GM23338 (cell line): ENCODE measurements around the gene TTC28. TPM values are rescaled to one million over a fixed set of nuclear protein-coding genes. Genes with fewer than 3 reads are reported as not detected.

Experiments used
- ATAC-seq: fragments of 200-7000 bp; cut with Tn5 transposase; 3 replicates; pipeline ENCODE4 v1.9.1; 2020
- DNase-seq: peaks from one replicate; pipeline ENCODE4 v3.0.0-alpha.2; 2015; ENCODE audit warnings: low spot score
- H2AFZ ChIP-seq: fragments of 200-600 bp; sonication (generic); 2 replicates; pipeline ENCODE4 v1.8.0; 2016; ENCODE audit warnings: antibody characterized with exemption, mild to moderate bottlenecking, moderate library complexity
- H3F3A ChIP-seq: fragments of 200-600 bp; sonication (generic); replicated peaks from 2 replicates; pipeline ENCODE4 v1.8.0; 2017; ENCODE audit warnings: antibody characterized with exemption, mixed run types, low read depth
- H3K27ac ChIP-seq: fragments of 200-600 bp; sonication (generic); 2 replicates; pipeline ENCODE4 v1.6.1; 2016; ENCODE audit warnings: low read depth
- H3K27me3 ChIP-seq: fragments of 200-600 bp; sonication (generic); 2 replicates; pipeline ENCODE4 v1.8.0; 2016; ENCODE audit warnings: mild to moderate bottlenecking, mixed run types, moderate library complexity; ENCODE audit not compliant: insufficient read depth
- H3K36me3 ChIP-seq: fragments of 200-600 bp; sonication (generic); 2 replicates; pipeline ENCODE4 v1.8.0; 2016; ENCODE audit warnings: mild to moderate bottlenecking; ENCODE audit not compliant: insufficient read depth
- H3K4me1 ChIP-seq: fragments of 200-600 bp; sonication (generic); 2 replicates; pipeline ENCODE4 v1.8.0; 2016; ENCODE audit warnings: mild to moderate bottlenecking, moderate library complexity; ENCODE audit not compliant: insufficient read depth
- H3K4me2 ChIP-seq: fragments of 200-600 bp; sonication (generic); 2 replicates; pipeline ENCODE4 v1.7.1; 2017; ENCODE audit warnings: mixed run types
- H3K4me3 ChIP-seq: fragments of 200-600 bp; sonication (generic); 2 replicates; pipeline ENCODE4 v1.6.1; 2016; ENCODE audit warnings: mixed run types
- H3K79me2 ChIP-seq: fragments of 200-600 bp; sonication (generic); replicated peaks from 2 replicates; pipeline ENCODE4 v1.8.0; 2017; ENCODE audit warnings: mild to moderate bottlenecking; ENCODE audit not compliant: insufficient read depth
- H3K9me2 ChIP-seq: fragments of 200-600 bp; sonication (generic); 2 replicates; pipeline ENCODE4 v1.8.0; 2017; ENCODE audit not compliant: insufficient read depth
- H4K20me1 ChIP-seq: fragments of 200-600 bp; sonication (generic); replicated peaks from 2 replicates; pipeline ENCODE4 v1.8.0; 2017; ENCODE audit warnings: mild to moderate bottlenecking; ENCODE audit not compliant: insufficient read depth
- H3K27ac Mint-ChIP-seq: 2 replicates; pipeline ENCODE4 v1.8.0; 2020; ENCODE audit warnings: inconsistent platforms, mild to moderate bottlenecking, moderate library complexity, mixed read lengths
- H3K27me3 Mint-ChIP-seq: 3 replicates; pipeline ENCODE4 v1.8.0; 2022; ENCODE audit warnings: low read depth, mild to moderate bottlenecking, moderate library complexity, mixed read lengths, inconsistent platforms; ENCODE audit not compliant: insufficient read depth, poor library complexity
- H3K36me3 Mint-ChIP-seq: 3 replicates; pipeline ENCODE4 v1.8.0; 2021; ENCODE audit warnings: low read depth, mild to moderate bottlenecking, inconsistent platforms, moderate library complexity, mixed read lengths
- H3K4me1 Mint-ChIP-seq: 3 replicates; pipeline ENCODE4 v1.8.0; 2020; ENCODE audit warnings: mild to moderate bottlenecking, inconsistent platforms, mixed read lengths
- H3K4me3 Mint-ChIP-seq: 3 replicates; pipeline ENCODE4 v1.8.0; 2021; ENCODE audit warnings: moderate library complexity, mild to moderate bottlenecking, inconsistent platforms, mixed read lengths
- H3K9me3 Mint-ChIP-seq: 3 replicates; pipeline ENCODE4 v1.8.0; 2020; ENCODE audit warnings: moderate library complexity, mild to moderate bottlenecking, inconsistent platforms, mixed read lengths
- CREB1 ChIP-seq: fragments of 250-450 bp; sonication (Bioruptor Pico); IDR thresholded peaks from 2 replicates; pipeline ENCODE4 v1.5.0; 2020; ENCODE audit warnings: low read depth, mild to moderate bottlenecking, moderate library complexity
- ETS1 ChIP-seq: IDR thresholded peaks from 2 replicates; pipeline ENCODE4 v1.6.1; 2016; ENCODE audit warnings: antibody characterized with exemption
- EZH2 ChIP-seq: fragments of 200-600 bp; sonication (generic); IDR thresholded peaks from one replicate; pipeline ENCODE4 v1.8.0; 2017; ENCODE audit warnings: antibody characterized with exemption, mild to moderate bottlenecking, low read depth; ENCODE audit not compliant: unreplicated experiment
- EZH2phosphoT487 ChIP-seq: fragments of 200-600 bp; sonication (generic); IDR thresholded peaks from one replicate; pipeline ENCODE4 v1.8.1; 2018; ENCODE audit warnings: antibody characterized with exemption; ENCODE audit not compliant: unreplicated experiment
- JUNB ChIP-seq: IDR thresholded peaks from one replicate; pipeline ENCODE4 v1.6.1; 2016; ENCODE audit warnings: antibody characterized with exemption; ENCODE audit not compliant: unreplicated experiment
- NANOG ChIP-seq: IDR thresholded peaks from 2 replicates; pipeline ENCODE4 v1.6.1; 2016; ENCODE audit warnings: antibody characterized with exemption, borderline replicate concordance
- POLR2AphosphoS5 ChIP-seq: IDR thresholded peaks from 2 replicates; pipeline ENCODE4 v1.6.1; 2016; ENCODE audit warnings: antibody characterized with exemption, low read depth
- STAT1 ChIP-seq: IDR thresholded peaks from one replicate; pipeline ENCODE4 v1.6.1; 2016; ENCODE audit warnings: antibody characterized with exemption; ENCODE audit not compliant: unreplicated experiment
- ZNF462 ChIP-seq: fragments of 250-450 bp; sonication (Bioruptor Pico); IDR thresholded peaks from 2 replicates; pipeline ENCODE4 v1.5.0; 2020; ENCODE audit warnings: mild to moderate bottlenecking, moderate library complexity
- polyA plus RNA-seq: library from polyadenylated mRNA; unstranded; fragments of >200 nt; fragmentation: Nextera tagmentation; extraction: Ambion mirVana; gene quantifications from 2 replicates; pipeline ENCODE4 v1.2.1, GENCODE V29; 2016
- total RNA-seq: library from RNA; depleted of rRNA; stranded (reverse); fragments of >200 nt; shearing (Covaris generic); gene quantifications from 2 replicates; pipeline ENCODE4 v1.2.3, GENCODE V29; 2014
- TF ChIP-seq, protein P1 (sequence below), 2 experiments: fragments of 200-600 bp in 1 of 2; sonication (generic) in 1 of 2; conservative IDR thresholded peaks; 2 replicates each; pipeline versions ENCODE4 v1.5.1 to v1.6.1; 2016 to 2017; ENCODE audit warnings: antibody characterized with exemption in 2 of 2, low read depth in 2 of 2, mild to moderate bottlenecking in 2 of 2, moderate library complexity in 1 of 2

Gene TTC28
- total and polyA plus RNA-seq, 2 experiments from 2014 or later, result 4.5 to 16.1 TPM

DNA sequence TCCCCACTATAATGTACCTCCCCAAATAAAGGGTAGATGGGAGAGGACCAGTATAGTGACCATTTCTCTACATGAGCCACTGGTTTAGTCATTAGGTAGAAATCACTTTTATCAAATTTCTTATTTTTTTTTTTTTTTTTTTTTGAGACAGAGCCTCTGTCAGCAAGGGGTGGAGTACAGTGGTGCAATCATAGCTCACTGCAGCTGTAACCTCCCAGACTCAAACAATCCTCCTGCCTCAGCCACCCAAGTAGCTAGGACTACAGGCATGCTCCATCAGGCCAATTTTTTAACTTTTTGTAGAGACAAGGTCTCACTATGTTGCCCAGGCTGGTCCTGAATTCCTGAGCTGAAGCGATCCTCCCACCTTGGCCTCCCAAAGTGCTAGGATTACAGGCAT, 322.4 kb downstream of the TTC28 start:
- peaks cover 9% of the 10 kb centered on the region for H3K4me1 Mint-ChIP-seq

More for the DNA sequence above, 322.4 kb downstream of the TTC28 start:
- TF ChIP-seq NANOG (no peak), ZNF462 (CRISPR knock-in tag) (no peak), CREB1 (CRISPR knock-in tag) (no peak), JUNB (no peak), EZH2 (no peak), ETS1 (no peak), STAT1 (no peak), POLR2AphosphoS5 (no peak), EZH2phosphoT487 (no peak)
- TF ChIP-seq, protein P1, sequence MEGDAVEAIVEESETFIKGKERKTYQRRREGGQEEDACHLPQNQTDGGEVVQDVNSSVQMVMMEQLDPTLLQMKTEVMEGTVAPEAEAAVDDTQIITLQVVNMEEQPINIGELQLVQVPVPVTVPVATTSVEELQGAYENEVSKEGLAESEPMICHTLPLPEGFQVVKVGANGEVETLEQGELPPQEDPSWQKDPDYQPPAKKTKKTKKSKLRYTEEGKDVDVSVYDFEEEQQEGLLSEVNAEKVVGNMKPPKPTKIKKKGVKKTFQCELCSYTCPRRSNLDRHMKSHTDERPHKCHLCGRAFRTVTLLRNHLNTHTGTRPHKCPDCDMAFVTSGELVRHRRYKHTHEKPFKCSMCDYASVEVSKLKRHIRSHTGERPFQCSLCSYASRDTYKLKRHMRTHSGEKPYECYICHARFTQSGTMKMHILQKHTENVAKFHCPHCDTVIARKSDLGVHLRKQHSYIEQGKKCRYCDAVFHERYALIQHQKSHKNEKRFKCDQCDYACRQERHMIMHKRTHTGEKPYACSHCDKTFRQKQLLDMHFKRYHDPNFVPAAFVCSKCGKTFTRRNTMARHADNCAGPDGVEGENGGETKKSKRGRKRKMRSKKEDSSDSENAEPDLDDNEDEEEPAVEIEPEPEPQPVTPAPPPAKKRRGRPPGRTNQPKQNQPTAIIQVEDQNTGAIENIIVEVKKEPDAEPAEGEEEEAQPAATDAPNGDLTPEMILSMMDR (conservative IDR thresholded peaks at IDR 0.05; ENCODE audit: low read depth in 2 of 2), result no peak
- H3K4me3 ChIP-seq, result no peak overlapping the region
- H3K27me3 ChIP-seq, result no peaks in the 10 kb centered on the region
- H3K36me3 Mint-ChIP-seq, result peaks cover 6% of the 10 kb centered on the region
- no peaks in the 10 kb centered on the region; the same call in 1 of the 2 replicates for H4K20me1 ChIP-seq
- H3K27ac Mint-ChIP-seq, result no peak overlapping the region
- no peaks in the 10 kb centered on the region for H3K36me3 ChIP-seq
- H3K27me3 Mint-ChIP-seq, result peaks cover 6% of the 10 kb centered on the region
- peaks cover 10% of the 10 kb centered on the region for H3K9me3 Mint-ChIP-seq
- peaks cover 8% of the 10 kb centered on the region; the same call in 1 of the 2 replicates for H3K4me1 ChIP-seq
- no peak for ATAC-seq
- no peak for DNase-seq
- H3K79me2 ChIP-seq, result no peaks in the 10 kb centered on the region
- H3K9me2 ChIP-seq, result no peaks in the 10 kb centered on the region
- no peaks in the 10 kb centered on the region for H3F3A ChIP-seq
- H3K4me2 ChIP-seq, result no peak overlapping the region
- H2AFZ ChIP-seq, result no peak overlapping the region
- H3K4me3 Mint-ChIP-seq, result no peak overlapping the region
- H3K27ac ChIP-seq, result no peak overlapping the region
